HG03196 (cell line): ENCODE data around the gene ZDHHC21.
"Not testable (repeated sequence)": the region's sequence is repeated elsewhere in the genome, so short reads cannot be mapped to it uniquely, and the experiment has no call there.

Source experiments
- ATAC-seq: cut with Tn5 transposase; IDR thresholded peaks from one replicate; pipeline ENCODE4 v1.9.1; 2021; ENCODE audit not compliant: unreplicated experiment

Gene ZDHHC21

DNA sequence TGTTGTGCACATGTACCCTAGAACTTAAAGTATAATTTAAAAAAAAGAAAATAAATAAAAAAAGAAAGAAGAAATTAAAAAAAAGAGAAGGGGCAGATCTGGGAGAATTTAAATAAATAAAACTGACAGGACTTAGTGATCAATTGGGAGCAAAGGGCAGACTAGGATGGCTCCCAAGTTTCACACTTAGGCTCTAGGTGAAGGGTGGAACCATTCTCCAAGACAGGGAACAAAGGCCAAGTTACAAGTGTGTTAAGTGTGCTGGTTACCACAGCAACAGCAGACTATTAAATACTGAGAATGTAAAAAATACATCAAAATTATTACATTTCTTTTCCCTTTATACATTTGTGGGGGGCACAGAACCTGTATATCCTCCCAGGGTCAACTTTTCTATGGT, 7.1 kb downstream of the ZDHHC21 start:
- no peak for ATAC-seq

GRCh38 chr9:14682616-14683015, 10.6 kb downstream of the ZDHHC21 start:
- not testable (repeated sequence) for ATAC-seq

GRCh38 chr9:14678776-14679175, 14.5 kb downstream of the ZDHHC21 start:
- no peak for ATAC-seq

- ATAC-seq: no peak
Observed at GRCh38 chr9:14677872-14678271, 15.4 kb downstream of the ZDHHC21 start.

- ATAC-seq: no peak
Observed at GRCh38 chr9:14677396-14677795, 15.8 kb downstream of the ZDHHC21 start.

- ATAC-seq: no peak
Observed at GRCh38 chr9:14674630-14675029, 18.6 kb downstream of the ZDHHC21 start.

DNA sequence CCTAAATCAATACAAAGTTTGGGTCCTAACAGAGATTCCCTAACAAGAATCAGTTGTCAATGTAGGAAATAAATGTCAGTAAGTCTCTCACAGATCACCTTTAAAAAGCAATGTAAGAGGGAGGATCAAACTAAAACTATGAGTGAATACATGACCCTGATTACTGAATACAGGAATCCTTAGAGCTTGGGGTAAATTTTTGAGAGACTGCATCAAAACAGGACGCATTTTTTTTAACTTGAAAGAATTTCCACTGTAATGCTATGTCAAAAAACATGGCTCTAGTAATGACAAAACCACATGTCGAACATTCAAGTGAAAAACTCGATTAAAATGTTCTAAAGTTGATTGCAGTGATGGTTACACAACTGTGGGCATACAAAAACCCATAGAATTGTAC, 21.9 kb downstream of the ZDHHC21 start:
- no peak for ATAC-seq

GRCh38 chr9:14670718-14671117, 22.5 kb downstream of the ZDHHC21 start:
- ATAC-seq: no peak

DNA sequence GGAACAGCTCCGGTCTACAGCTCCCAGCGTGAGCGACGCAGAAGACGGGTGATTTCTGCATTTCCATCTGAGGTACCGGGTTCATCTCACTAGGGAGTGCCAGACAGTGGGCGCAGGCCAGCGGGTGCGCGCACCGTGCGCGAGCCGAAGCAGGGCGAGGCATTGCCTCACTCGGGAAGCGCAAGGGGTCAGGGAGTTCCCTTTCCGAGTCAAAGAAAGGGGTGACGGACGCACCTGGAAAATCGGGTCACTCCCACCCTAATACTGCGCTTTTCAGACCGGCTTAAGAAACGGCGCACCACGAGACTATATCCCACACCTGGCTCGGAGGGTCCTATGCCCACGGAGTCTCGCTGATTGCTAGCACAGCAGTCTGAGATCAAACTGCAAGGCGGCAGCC, 29.2 kb downstream of the ZDHHC21 start:
- not testable (repeated sequence) for ATAC-seq

GRCh38 chr9:14662060-14662453, 31.2 kb downstream of the ZDHHC21 start:
- no peak for ATAC-seq

DNA sequence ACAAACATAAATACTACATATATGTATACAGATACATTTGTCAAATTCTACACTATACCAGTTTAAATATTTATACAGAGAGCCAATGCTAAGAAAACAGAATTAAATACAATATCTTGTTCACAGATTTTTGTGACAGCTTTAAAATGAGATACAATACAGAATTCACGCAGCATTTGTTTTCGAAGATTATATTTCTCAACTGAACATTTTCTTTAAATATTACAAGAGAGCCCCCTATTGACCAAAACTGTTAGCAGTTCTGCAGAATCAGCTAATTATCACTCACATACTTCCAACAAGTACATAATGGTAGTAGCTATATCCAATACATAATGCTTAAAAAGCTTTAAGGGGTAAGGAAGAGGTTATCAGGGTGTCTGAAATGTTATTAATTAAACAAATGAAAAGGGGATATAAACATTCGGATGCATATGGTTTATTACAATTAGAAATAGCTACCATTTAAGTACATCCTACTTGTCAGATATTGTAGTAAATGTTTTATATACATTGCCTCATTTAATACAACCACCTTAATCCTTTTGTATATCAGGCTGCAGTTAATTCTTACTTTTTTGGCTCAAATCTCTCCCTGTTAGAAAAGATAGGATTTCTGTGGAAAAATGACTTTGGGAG, 31.7 kb downstream of the ZDHHC21 start:
- ATAC-seq: no peak

DNA sequence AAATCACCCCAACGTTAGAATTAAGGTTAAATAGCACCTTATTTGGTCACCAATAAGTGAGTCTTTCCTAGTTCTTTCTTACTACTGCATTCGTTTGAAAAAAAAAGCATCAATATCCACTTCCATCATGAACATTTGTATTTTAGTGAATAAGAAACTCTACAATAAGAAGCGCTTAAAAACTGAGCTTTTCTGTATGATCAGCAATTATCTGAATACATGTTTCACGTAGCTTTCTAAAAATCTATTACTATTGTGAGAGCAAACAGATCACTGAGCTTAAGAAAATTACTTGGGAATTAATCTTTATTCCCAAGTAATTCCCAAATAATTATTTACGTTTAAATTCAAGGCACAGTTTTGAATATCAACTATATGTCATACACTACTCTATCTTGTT, 32.5 kb downstream of the ZDHHC21 start:
- ATAC-seq: no peak

DNA sequence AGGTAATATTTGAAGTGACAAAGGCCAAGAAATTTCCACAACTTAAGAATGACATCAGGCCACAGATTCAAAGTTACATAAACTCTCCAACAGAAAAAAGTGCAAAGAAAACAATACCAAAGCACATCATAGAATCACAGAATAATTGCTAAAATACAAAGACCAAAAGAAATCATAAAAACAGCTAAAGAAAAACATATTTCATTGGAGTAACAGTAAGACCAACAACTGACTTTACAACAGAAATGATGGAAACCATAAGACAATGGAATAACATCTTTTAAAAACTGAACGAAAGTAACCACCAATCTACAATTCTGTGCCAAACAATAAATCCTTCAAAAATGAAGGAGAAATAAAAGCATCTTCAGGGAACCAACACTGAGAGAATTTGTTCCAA, 38.3 kb downstream of the ZDHHC21 start:
- ATAC-seq: no peak

- no peak for ATAC-seq
Observed at GRCh38 chr9:14653511-14653910, 39.7 kb downstream of the ZDHHC21 start.

DNA sequence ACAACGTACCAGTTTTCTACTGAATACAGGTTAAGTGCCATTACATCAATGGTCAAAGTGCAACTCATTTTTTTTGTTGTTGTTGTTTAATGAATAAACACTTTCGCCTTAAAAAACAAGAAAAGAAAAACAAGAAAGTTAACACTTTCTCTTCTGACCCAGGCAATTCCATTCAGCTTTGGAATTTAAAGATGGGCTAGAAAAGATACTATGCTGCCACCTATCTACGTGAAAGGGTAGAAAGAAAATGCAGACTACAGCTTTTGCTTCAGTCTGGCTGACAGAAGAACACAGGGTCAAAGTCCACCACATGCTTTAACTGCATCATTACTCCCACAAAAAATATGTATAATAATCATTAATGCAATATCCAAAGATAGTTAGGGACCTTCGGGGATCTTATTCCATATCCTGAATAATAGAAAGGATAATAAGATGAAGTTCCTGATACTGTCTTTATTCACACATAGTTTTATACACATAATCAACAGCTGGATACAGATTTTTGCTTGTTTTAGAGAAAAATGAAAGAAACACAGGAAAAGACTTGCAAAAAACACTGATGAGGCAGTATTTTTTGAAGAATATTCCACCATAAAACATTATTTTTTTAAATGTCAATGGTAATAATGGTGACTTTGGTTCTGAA, 40.4 kb downstream of the ZDHHC21 start:
- no peak for ATAC-seq

DNA sequence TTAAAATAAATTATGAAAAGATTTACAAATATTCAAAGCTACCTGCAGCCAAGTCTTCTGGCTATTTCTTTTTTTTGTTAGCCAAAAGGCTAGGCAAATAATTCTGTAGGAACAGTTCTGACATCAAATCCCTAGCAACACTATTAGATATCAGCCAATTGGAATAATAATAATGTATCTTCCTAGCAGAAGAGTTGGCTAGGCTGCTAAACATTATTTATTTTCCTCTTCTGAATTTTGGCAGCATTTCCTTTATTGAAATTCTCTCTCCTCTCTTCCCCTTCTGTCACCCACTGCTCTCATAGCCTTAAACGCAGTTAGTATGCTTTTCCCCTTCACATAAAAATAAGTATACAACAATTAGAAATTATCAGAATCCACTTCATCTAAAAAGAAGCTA, 42.6 kb downstream of the ZDHHC21 start:
- ATAC-seq: no peak

DNA sequence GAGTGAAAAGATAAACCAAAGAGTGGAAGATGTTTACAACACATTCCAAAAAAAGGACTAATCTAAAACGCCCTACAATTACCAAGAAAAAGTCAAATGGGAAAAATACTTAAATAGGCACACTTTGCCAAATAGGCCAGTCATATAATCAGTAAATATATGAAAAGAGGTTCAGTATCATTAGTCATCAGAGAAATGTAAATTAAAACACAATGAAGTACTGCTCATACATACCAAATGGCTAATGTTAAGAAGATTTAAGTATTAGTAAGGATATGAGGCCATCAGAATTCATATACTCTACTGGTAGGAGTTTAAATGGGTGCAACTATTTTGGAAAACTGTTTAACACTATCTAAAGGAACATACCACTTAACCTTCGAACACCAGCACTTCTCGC, 47.6 kb downstream of the ZDHHC21 start:
- no peak for ATAC-seq

- no peak for ATAC-seq
Observed at GRCh38 chr9:14640967-14641366, 52.3 kb downstream of the ZDHHC21 start.

GRCh38 chr9:14640294-14640693, 52.9 kb downstream of the ZDHHC21 start:
- no peak for ATAC-seq

- no peak for ATAC-seq
Observed at GRCh38 chr9:14633906-14634565, 59.2 kb downstream of the ZDHHC21 start.

DNA sequence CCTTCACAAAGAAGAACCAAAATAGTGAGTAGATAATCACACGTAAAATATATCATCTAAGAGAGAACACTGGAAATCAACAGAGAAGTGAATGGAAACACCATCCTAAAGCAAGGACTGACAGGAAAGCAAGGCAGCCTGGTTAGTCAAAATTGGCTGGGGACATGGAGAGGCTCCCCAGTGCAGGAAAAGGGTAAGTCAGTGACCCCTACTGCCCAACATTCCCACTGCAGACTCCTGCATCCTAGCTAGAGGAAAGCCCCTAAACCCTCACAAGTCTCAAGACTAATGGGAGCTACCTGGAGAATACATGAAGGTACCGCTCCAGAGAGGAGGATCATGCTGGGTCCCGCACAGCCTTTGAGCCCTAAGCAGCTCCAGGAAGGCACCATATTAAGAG, 60.1 kb downstream of the ZDHHC21 start:
- no peak for ATAC-seq

- no peak for ATAC-seq
Observed at GRCh38 chr9:14627513-14627912, 65.7 kb downstream of the ZDHHC21 start.
